A673 (cell line): ENCODE results near the gene ZNF444.

ENCODE experiments used
- EZH2 ChIP-seq: fragments of 200-600 bp; sonication (generic); IDR thresholded peaks from 2 replicates; pipeline ENCODE4 v1.6.1; 2017; ENCODE audit warnings: borderline replicate concordance, low read depth, mild to moderate bottlenecking, mixed read lengths, antibody characterized with exemption, low read length; ENCODE audit not compliant: poor library complexity, severe bottlenecking
- TF ChIP-seq, protein P1 (sequence below): fragments of 300-800, 200-600 bp; sonication (generic); conservative IDR thresholded peaks from 2 replicates; pipeline ENCODE4 v1.5.1; 2017; ENCODE audit warnings: low read depth, mild to moderate bottlenecking, antibody characterized with exemption, low read length, moderate library complexity, mixed read lengths

DNA sequence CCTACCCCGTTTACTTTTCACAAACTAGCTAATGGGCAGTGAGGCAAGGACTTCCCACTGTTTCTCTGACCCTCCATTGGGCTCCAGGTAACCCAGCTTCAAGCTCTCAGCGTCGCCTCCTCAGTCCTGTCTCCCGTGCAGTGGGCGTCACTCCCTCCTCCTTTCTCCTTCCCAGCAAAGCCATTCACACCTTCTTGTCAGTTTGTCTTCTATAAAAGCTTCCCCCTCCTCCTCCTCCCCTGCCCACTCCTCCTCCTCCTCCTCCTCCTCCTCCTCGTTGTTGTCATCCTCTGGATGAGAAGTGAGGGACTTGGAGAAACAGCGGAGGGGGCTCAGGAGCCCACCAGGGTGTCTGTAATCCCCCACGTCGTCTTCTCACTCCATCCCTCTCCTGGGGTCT lies 33.0 kb downstream of the ZNF444 start:
- TF ChIP-seq, protein P1, sequence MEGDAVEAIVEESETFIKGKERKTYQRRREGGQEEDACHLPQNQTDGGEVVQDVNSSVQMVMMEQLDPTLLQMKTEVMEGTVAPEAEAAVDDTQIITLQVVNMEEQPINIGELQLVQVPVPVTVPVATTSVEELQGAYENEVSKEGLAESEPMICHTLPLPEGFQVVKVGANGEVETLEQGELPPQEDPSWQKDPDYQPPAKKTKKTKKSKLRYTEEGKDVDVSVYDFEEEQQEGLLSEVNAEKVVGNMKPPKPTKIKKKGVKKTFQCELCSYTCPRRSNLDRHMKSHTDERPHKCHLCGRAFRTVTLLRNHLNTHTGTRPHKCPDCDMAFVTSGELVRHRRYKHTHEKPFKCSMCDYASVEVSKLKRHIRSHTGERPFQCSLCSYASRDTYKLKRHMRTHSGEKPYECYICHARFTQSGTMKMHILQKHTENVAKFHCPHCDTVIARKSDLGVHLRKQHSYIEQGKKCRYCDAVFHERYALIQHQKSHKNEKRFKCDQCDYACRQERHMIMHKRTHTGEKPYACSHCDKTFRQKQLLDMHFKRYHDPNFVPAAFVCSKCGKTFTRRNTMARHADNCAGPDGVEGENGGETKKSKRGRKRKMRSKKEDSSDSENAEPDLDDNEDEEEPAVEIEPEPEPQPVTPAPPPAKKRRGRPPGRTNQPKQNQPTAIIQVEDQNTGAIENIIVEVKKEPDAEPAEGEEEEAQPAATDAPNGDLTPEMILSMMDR: no peak
- TF ChIP-seq EZH2: no peak
